PC-3 (cell line): Measurements from ENCODE around the gene HDAC10. TPM values are rescaled to one million over a fixed set of nuclear protein-coding genes. Genes with fewer than 3 reads are reported as not detected.
A peak's percentile ranks its signal among the peaks of the same experiment; 100 is the strongest.

ENCODE experiments used
- ATAC-seq: fragments of 200-7000 bp; cut with Tn5 transposase; 2 replicates; pipeline ENCODE4 v1.9.1; 2020; ENCODE audit warnings: mild to moderate bottlenecking, moderate library complexity
- BruUV-seq: library from RNA; stranded (reverse); fragments of 400-500 nt; replicated peaks from 2 replicates; lab custom pipeline; 2021; lab: Mats Ljungman, UMichigan
- CTCF ChIA-PET: fragments of 300-600 bp; sonication (Branson Sonifier 250); formaldehyde crosslinking; loops from one replicate; lab custom pipeline; 2022; ENCODE audit warnings: antibody characterized with exemption; lab: Charles Lee
- POLR2A ChIA-PET: fragments of 300-600 bp; sonication (Branson Sonifier 250); formaldehyde crosslinking; loops from one replicate; lab custom pipeline; 2022; ENCODE audit warnings: antibody characterized with exemption; ENCODE audit not compliant: unreplicated experiment; lab: Charles Lee
- DNase-seq: peaks from one replicate; pipeline ENCODE4 v3.0.0-alpha.2; 2015
- H2AFZ ChIP-seq: fragments of 300-600 bp; sonication (generic); 2 replicates; pipeline ENCODE4 v1.6.0; 2016; ENCODE audit warnings: antibody characterized with exemption, low read length
- H3F3A ChIP-seq: fragments of 300-600 bp; sonication (generic); one replicate; pipeline ENCODE4 v1.6.0; 2017; ENCODE audit warnings: antibody characterized with exemption, low read length, control low read depth, mild to moderate bottlenecking; ENCODE audit not compliant: unreplicated experiment
- H3K27ac ChIP-seq: fragments of 300-600 bp; sonication (generic); 2 replicates; pipeline ENCODE4 v1.5.1; 2016; ENCODE audit warnings: mild to moderate bottlenecking, low read length
- H3K27me3 ChIP-seq: fragments of 300-600 bp; sonication (generic); 2 replicates; pipeline ENCODE4 v1.6.1; 2016; ENCODE audit warnings: low read length, mixed read lengths
- H3K36me3 ChIP-seq: fragments of 300-600 bp; sonication (generic); 2 replicates; pipeline ENCODE4 v1.6.1; 2016; ENCODE audit warnings: low read depth, mixed run types, low read length, mixed read lengths
- H3K4me1 ChIP-seq: fragments of 300-600 bp; sonication (generic); 2 replicates; pipeline ENCODE4 v1.5.1; 2016; ENCODE audit warnings: low read length; ENCODE audit not compliant: insufficient read depth
- H3K4me2 ChIP-seq: fragments of 300-600 bp; sonication (generic); 2 replicates; pipeline ENCODE4 v1.6.0; 2016; ENCODE audit warnings: low read length
- H3K4me3 ChIP-seq: fragments of 300-600 bp; sonication (generic); 2 replicates; pipeline ENCODE4 v1.5.1; 2016; ENCODE audit warnings: mild to moderate bottlenecking, low read length, mixed read lengths
- H3K79me2 ChIP-seq: fragments of 300-600 bp; sonication (generic); 2 replicates; pipeline ENCODE4 v1.6.1; 2017; ENCODE audit warnings: low read length, mixed read lengths
- H3K9ac ChIP-seq: fragments of 300-600 bp; sonication (generic); 2 replicates; pipeline ENCODE4 v1.6.0; 2016; ENCODE audit warnings: mild to moderate bottlenecking, low read length
- H3K9me2 ChIP-seq: fragments of 300-600 bp; sonication (generic); replicated peaks from 2 replicates; pipeline ENCODE4 v1.6.1; 2016; ENCODE audit warnings: mixed run types, low read length, mixed read lengths
- H3K9me3 ChIP-seq: fragments of 300-600 bp; sonication (generic); 2 replicates; pipeline ENCODE4 v1.6.1; 2016; ENCODE audit warnings: low read length, mixed read lengths
- H4K20me1 ChIP-seq: fragments of 300-600 bp; sonication (generic); 2 replicates; pipeline ENCODE4 v1.6.1; 2016; ENCODE audit warnings: low read length, mixed read lengths
- EZH2 ChIP-seq: fragments of 300-600 bp; sonication (generic); IDR thresholded peaks from one replicate; pipeline ENCODE4 v1.6.1; 2017; ENCODE audit warnings: antibody characterized with exemption, mild to moderate bottlenecking, low read length; ENCODE audit not compliant: unreplicated experiment
- EZH2phosphoT487 ChIP-seq: fragments of 300-600 bp; sonication (generic); IDR thresholded peaks from 2 replicates; pipeline ENCODE4 v1.6.1; 2018; ENCODE audit warnings: mild to moderate bottlenecking, antibody characterized with exemption, low read length, borderline replicate concordance
- intact Hi-C: fragments of 100-400 bp; cut with micrococcal nuclease; formaldehyde crosslinking; loops from 2 replicates; pipeline ENCODE4 v1.9.0; 2023
- total RNA-seq: library from RNA; depleted of rRNA; stranded (reverse); fragments of >200 nt; gene quantifications from 2 replicates; pipeline ENCODE4 v1.2.3, GENCODE V29; 2014
- TF ChIP-seq, protein P1 (sequence below): fragments of 300-600 bp; sonication (generic); conservative IDR thresholded peaks from 2 replicates; pipeline ENCODE4 v1.5.1; 2017; ENCODE audit warnings: antibody characterized with exemption, low read depth, mild to moderate bottlenecking, low read length

The HDAC10 gene
- total RNA-seq, 1 experiment from 2014 or later, result 25.8 TPM

DNA sequence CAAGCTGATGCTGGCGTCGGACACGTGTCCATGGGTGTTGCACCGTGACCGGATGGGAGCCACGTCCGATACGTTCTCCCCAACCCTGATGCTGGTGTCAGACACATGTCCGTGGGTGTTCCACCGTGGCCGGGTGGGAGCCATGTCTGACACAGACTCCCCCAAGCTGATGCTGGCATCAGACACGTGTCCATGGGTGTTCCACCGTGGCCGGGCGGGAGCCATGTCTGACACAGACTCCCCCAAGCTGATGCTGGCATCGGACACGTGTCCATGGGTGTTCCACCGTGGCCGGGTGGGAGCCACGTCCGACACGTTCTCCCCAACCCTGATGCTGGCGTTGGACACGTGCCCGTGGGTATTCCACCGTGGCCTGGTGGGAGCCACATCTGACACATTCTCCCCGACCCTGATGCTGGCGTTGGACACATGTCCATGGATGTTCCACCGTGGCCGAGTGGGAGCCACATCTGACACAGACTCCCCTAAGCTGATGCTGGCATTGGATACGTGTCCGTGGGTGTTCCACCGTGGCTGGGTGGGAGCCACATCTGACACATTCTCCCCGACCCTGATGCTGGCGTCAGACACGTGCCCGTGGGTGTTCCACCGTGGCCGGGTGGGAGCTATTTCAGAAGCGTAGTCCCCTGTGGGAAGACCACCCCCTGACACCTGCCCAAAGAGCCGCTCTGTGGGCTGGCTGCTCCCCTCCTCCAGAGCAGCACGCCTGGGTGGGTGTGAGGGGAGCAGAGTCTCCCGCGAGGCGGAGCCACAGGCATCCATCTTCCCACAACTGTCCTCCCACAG is 30.3 kb downstream of the HDAC10 start:
- Histone ChIP-seq H3K9me2 (no peaks in the 10 kb centered on the region), H3K9ac (no peak overlapping the region), H3K4me2 (no peak overlapping the region), H3K36me3 (peaks cover 3% of the 10 kb centered on the region; the same call in 1 of the 2 replicates), H3K4me1 (no peaks in the 10 kb centered on the region), H3K9me3 (no peaks in the 10 kb centered on the region), H3K27ac (no peak overlapping the region), H3K79me2 (no peaks in the 10 kb centered on the region), H2AFZ (no peak overlapping the region), H3K4me3 (no peak overlapping the region), H3K27me3 (no peaks in the 10 kb centered on the region), H4K20me1 (no peaks in the 10 kb centered on the region), H3F3A (no peaks in the 10 kb centered on the region)
- TF ChIP-seq, protein P1, sequence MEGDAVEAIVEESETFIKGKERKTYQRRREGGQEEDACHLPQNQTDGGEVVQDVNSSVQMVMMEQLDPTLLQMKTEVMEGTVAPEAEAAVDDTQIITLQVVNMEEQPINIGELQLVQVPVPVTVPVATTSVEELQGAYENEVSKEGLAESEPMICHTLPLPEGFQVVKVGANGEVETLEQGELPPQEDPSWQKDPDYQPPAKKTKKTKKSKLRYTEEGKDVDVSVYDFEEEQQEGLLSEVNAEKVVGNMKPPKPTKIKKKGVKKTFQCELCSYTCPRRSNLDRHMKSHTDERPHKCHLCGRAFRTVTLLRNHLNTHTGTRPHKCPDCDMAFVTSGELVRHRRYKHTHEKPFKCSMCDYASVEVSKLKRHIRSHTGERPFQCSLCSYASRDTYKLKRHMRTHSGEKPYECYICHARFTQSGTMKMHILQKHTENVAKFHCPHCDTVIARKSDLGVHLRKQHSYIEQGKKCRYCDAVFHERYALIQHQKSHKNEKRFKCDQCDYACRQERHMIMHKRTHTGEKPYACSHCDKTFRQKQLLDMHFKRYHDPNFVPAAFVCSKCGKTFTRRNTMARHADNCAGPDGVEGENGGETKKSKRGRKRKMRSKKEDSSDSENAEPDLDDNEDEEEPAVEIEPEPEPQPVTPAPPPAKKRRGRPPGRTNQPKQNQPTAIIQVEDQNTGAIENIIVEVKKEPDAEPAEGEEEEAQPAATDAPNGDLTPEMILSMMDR, result no peak
- TF ChIP-seq EZH2phosphoT487 (no peak), EZH2 (no peak)
- intact Hi-C loops, result no loop called here
- ChIA-PET CTCF (no interaction called here), POLR2A (no interaction called here)
- DNase-seq (no peak), ATAC-seq (no peak)
- BruUV-seq, result TSS peak; percentile 14

DNA sequence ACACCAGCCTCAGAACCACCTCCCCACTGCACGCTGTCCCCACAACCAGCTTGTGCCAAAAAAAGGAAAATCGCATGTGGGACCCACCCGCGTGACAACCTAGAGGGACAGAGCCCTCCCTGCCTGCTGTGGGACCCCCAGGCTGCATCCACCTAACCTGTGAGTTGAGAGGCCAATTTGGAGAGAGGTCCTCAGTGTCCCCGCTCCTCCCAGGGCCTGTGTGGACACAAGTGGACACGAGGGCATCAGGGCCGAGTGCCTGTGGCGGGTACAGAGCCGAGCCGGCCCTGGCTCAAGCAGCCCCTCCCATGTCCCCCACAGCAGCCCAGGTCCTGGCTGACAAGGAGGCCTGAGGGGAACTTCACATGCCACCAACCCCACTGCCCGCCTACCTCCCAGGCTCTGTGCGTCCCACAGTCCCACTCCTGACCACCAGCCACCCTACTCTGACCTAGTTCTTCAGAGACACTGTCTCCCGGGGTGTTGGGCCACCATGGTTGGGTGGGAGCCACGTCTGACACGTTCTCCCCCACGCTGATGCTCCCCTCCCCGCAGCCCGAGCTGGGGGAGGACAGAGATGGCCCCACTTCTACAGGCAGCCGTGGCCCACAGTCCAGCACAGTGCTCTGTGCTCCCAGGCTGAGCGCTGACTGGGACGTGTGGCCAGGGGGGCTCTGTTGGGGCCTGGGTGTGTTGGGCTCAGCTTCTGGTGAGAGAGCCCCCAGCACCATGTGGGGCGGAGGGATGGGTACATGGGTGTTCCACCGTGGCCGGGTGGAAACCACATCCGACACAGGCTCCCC is 31.1 kb downstream of the HDAC10 start:
- intact Hi-C loops, result no loop called here
- no peak overlapping the region for H3K4me2 ChIP-seq
- H3K36me3 ChIP-seq, result peaks cover 3% of the 10 kb centered on the region; the same call in 1 of the 2 replicates
- H3K27me3 ChIP-seq, result no peaks in the 10 kb centered on the region
- no peaks in the 10 kb centered on the region for H3K79me2 ChIP-seq
- ChIA-PET CTCF (no interaction called here), POLR2A (no interaction called here)
- no peak overlapping the region for H3K27ac ChIP-seq
- no peaks in the 10 kb centered on the region for H3F3A ChIP-seq
- DNase-seq, result no peak
- ATAC-seq, result no peak
- H4K20me1 ChIP-seq, result no peaks in the 10 kb centered on the region
- H3K9me2 ChIP-seq, result no peaks in the 10 kb centered on the region
- no peak overlapping the region for H3K4me3 ChIP-seq
- TF ChIP-seq EZH2 (no peak), EZH2phosphoT487 (no peak)
- TF ChIP-seq, protein P1, result no peak
- H3K4me1 ChIP-seq, result no peaks in the 10 kb centered on the region
- H2AFZ ChIP-seq, result no peak overlapping the region
- BruUV-seq, result no TSS peak
- H3K9ac ChIP-seq, result no peak overlapping the region
- H3K9me3 ChIP-seq, result no peaks in the 10 kb centered on the region
